ENCODE measurements around the gene ACAN.

Gene ACAN

DNA sequence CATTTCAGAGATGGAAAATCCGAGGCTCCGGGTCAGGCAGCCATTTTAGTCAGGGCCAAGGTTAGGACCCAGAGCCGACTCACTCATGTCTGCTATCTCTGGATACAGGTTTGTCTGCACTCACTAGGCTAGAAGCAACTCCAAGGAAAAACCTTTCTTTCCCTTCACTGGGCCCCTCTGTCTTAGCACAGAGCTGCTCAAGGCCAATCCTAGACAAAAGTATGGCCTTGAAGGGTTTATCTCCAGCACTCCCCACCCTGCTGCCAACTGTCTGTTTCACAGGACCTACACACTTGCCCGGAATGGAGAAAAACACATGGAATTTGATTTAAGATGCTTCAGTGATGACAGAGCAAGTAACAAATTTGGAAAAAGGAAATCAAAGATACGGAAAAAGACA lies 25.6 kb downstream of the ACAN start:
- no peaks in the 10 kb centered on the region for H3K79me2 ChIP-seq (ENCODE audit: control insufficient read depth, insufficient read depth, low read length, unreplicated experiment)
- H3K4me3 ChIP-seq (ENCODE audit: low read depth, low read length), result no peak overlapping the region
- H3K36me3 ChIP-seq (ENCODE audit: insufficient read depth, low read length), result no peaks in the 10 kb centered on the region
- no peak overlapping the region for H2AFZ ChIP-seq (ENCODE audit: low read length, unreplicated experiment)
- H3K27me3 ChIP-seq (ENCODE audit: insufficient read depth, low read length), result peaks cover 11% of the 10 kb centered on the region; the same call in 1 of the 2 replicates
- no peak overlapping the region for H3K27ac ChIP-seq (ENCODE audit: low read depth, low read length)
- H3K4me1 ChIP-seq (ENCODE audit: control insufficient read depth, insufficient read depth, low read length, unreplicated experiment), result no peaks in the 10 kb centered on the region

DNA sequence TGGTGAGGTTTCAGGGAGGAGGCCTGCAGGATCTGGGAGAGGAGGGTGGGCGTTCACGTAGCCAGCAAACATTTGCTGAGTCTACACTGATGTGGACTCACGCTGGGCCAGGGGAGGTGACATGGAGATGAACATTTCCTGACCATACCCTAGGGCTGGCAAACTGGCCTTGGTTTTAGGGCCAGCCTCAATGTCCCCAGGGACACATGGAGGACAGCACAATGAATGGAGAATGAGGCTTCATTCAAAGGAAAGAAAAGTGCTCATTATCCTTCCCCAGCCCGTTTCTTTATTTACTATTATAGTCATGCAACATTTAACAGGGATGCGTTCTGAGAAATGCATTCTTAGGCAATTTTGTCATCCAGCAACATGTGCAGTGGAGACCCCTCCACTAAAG lies 26.8 kb downstream of the ACAN start:
- Histone ChIP-seq H2AFZ (ENCODE audit: low read length, unreplicated experiment) (no peak overlapping the region), H3K79me2 (ENCODE audit: control insufficient read depth, insufficient read depth, low read length, unreplicated experiment) (no peaks in the 10 kb centered on the region), H3K27me3 (ENCODE audit: insufficient read depth, low read length) (peaks cover 10% of the 10 kb centered on the region; the same call in 1 of the 2 replicates), H3K27ac (ENCODE audit: low read depth, low read length) (no peak overlapping the region), H3K4me1 (ENCODE audit: control insufficient read depth, insufficient read depth, low read length, unreplicated experiment) (no peaks in the 10 kb centered on the region), H3K36me3 (ENCODE audit: insufficient read depth, low read length) (no peaks in the 10 kb centered on the region), H3K4me3 (ENCODE audit: low read depth, low read length) (no peak overlapping the region)

DNA sequence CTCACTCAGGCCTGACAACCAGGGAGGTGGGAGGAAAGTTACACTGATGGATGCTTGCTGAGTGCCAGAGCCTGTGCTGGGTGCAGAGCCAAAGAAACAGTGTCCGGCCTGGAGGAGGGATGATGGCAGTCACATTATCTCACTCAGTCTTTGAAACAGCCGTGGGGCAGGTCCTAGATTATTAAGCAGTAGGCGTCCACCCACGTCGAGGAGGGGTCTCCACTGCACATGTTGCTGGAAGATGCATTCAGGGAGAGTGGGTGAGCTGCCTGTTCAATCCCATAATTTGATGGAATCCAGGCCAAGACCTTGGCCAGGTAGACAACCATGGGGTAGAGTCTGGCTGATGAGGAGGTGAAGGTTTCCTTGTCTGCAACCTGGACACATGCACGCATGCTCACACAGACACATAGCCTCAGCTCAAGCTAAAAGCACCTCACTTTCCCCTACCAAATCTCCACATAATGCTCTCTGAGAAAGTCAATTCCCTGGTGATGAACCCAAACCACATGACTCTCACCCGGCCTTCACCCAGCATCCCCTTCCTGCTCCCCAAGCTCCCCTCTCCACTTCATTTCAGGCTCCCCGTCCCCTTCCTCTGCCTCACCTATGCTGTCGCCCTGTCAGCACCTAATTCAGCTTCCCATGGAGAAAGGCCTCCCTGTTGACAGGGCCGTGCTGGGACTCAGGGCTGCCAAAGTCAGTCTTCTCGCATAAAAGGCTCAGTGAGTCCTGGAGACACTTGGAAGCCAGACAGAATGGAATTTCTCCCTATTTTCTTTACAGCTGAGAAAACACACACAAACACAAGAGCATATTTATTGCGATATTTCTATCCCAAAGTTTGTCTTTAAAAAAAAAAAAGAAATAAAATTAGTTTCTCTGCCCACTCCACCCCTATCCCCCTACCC lies 29.8 kb downstream of the ACAN start:
- no peaks in the 10 kb centered on the region for H3K36me3 ChIP-seq (ENCODE audit: insufficient read depth, low read length)
- peak overlapping the region; percentile 23; the same call in 1 of the 2 replicates for H3K27ac ChIP-seq (ENCODE audit: low read depth, low read length)
- no peak overlapping the region for H3K4me3 ChIP-seq (ENCODE audit: low read depth, low read length)
- peaks cover 4% of the 10 kb centered on the region for H3K4me1 ChIP-seq (ENCODE audit: control insufficient read depth, insufficient read depth, low read length, unreplicated experiment)
- no peaks in the 10 kb centered on the region for H3K27me3 ChIP-seq (ENCODE audit: insufficient read depth, low read length)
- no peaks in the 10 kb centered on the region for H3K79me2 ChIP-seq (ENCODE audit: control insufficient read depth, insufficient read depth, low read length, unreplicated experiment)
- no peak overlapping the region for H2AFZ ChIP-seq (ENCODE audit: low read length, unreplicated experiment)

DNA sequence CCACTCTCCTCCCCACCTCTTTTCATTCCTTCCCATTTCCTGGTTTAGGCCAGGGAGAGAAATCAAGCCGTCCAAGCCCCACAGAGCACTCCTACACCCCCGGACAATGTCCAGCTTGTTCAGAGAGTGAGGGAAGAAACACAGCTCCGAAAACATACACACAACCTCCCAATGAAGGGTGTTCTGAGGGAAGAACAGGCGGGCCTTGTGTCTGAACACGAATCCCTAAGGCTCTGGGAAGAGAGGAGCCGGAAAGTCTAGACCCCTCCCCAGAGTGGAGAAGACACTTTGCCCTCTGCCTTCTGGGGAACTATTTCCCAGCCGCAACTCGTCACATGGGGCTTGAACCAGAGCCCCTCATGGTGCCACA lies 30.5 kb downstream of the ACAN start:
- Histone ChIP-seq H3K4me1 (ENCODE audit: control insufficient read depth, insufficient read depth, low read length, unreplicated experiment) (peaks cover 4% of the 10 kb centered on the region), H3K4me3 (ENCODE audit: low read depth, low read length) (no peak overlapping the region), H3K36me3 (ENCODE audit: insufficient read depth, low read length) (no peaks in the 10 kb centered on the region), H3K79me2 (ENCODE audit: control insufficient read depth, insufficient read depth, low read length, unreplicated experiment) (no peaks in the 10 kb centered on the region), H3K27ac (ENCODE audit: low read depth, low read length) (peak overlapping the region; percentile 23; the same call in 1 of the 2 replicates), H2AFZ (ENCODE audit: low read length, unreplicated experiment) (no peak overlapping the region), H3K27me3 (ENCODE audit: insufficient read depth, low read length) (no peaks in the 10 kb centered on the region)

DNA sequence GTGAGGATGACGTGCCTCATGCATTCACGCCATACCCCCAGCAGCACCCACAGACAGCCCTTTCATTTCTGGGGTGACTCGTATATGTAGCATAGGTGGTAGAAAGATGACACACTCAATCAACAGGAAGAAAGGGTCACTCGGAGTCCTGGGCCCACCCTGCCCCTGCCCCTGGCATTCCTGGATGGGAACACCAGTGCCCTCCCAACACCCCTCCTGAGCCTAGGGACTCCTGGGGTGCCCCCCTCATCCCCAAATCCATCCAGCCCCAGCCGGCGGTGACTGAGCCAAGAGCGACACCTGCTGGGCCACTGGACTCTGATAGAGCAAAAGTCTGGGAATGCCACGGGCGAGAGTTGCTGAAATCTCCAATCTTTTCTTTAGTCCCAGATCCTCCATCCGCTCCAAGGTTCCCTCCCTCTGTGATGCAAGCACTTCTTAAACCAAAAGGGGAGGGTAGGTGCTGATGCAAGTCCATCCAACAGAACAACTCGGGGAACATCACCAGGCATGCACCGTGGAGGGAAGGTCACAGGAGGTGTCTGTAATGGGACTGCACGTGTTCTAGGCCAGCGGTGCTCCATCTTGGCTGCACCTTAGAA lies 31.1 kb downstream of the ACAN start:
- H3K4me3 ChIP-seq (ENCODE audit: low read depth, low read length), result no peak overlapping the region
- H3K36me3 ChIP-seq (ENCODE audit: insufficient read depth, low read length), result no peaks in the 10 kb centered on the region
- H2AFZ ChIP-seq (ENCODE audit: low read length, unreplicated experiment), result no peak overlapping the region
- peaks cover 4% of the 10 kb centered on the region for H3K4me1 ChIP-seq (ENCODE audit: control insufficient read depth, insufficient read depth, low read length, unreplicated experiment)
- H3K27me3 ChIP-seq (ENCODE audit: insufficient read depth, low read length), result no peaks in the 10 kb centered on the region
- no peak overlapping the region for H3K27ac ChIP-seq (ENCODE audit: low read depth, low read length)
- no peaks in the 10 kb centered on the region for H3K79me2 ChIP-seq (ENCODE audit: control insufficient read depth, insufficient read depth, low read length, unreplicated experiment)

DNA sequence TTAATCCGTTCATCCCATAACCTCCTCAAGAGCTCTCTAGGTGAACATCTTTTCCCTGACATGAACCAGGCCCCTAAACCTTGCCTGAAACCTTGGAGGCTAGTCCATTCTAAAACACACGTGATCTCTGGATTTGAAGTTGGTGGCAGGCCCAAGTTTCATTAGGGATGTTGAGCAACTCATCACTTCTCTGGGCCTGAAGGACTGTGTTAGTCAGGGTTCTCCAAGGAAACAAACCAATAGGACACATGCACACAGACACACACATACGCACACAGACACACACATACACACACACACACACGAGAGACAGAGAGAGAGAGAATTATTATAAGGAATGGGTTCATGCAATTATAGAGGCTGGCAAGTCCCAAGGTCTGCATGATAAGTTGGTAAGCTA lies 31.9 kb downstream of the ACAN start:
- no peaks in the 10 kb centered on the region for H3K27me3 ChIP-seq (ENCODE audit: insufficient read depth, low read length)

DNA sequence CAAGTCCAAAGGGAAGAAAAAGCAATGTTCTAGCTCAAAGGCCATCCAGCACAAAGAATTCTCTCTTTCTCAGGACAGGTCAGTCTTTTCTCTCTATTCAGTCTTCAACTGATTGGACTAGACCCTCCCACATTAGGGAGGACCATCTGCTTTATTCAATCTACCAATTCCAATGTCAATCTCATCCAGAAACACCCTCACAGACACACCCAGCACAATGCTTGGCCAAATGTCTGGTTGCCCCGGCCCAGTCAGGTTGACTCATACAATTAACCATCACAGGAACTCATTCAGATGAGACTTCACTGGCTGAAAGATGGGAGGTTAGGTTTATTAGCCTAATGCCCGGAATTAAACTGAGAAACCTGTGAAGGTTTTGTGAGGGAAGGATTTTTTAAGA lies 32.4 kb downstream of the ACAN start:
- Histone ChIP-seq H3K79me2 (ENCODE audit: control insufficient read depth, insufficient read depth, low read length, unreplicated experiment) (no peaks in the 10 kb centered on the region), H3K4me1 (ENCODE audit: control insufficient read depth, insufficient read depth, low read length, unreplicated experiment) (peaks cover 4% of the 10 kb centered on the region), H3K4me3 (ENCODE audit: low read depth, low read length) (no peak overlapping the region), H2AFZ (ENCODE audit: low read length, unreplicated experiment) (no peak overlapping the region), H3K27me3 (ENCODE audit: insufficient read depth, low read length) (no peaks in the 10 kb centered on the region), H3K36me3 (ENCODE audit: insufficient read depth, low read length) (no peaks in the 10 kb centered on the region), H3K27ac (ENCODE audit: low read depth, low read length) (no peak overlapping the region)

More for the DNA sequence above, 31.9 kb downstream of the ACAN start:
- Histone ChIP-seq H3K36me3 (ENCODE audit: insufficient read depth, low read length) (no peaks in the 10 kb centered on the region), H3K27ac (ENCODE audit: low read depth, low read length) (no peak overlapping the region), H3K79me2 (ENCODE audit: control insufficient read depth, insufficient read depth, low read length, unreplicated experiment) (no peaks in the 10 kb centered on the region), H3K4me1 (ENCODE audit: control insufficient read depth, insufficient read depth, low read length, unreplicated experiment) (peaks cover 4% of the 10 kb centered on the region), H2AFZ (ENCODE audit: low read length, unreplicated experiment) (no peak overlapping the region), H3K4me3 (ENCODE audit: low read depth, low read length) (no peak overlapping the region)

DNA sequence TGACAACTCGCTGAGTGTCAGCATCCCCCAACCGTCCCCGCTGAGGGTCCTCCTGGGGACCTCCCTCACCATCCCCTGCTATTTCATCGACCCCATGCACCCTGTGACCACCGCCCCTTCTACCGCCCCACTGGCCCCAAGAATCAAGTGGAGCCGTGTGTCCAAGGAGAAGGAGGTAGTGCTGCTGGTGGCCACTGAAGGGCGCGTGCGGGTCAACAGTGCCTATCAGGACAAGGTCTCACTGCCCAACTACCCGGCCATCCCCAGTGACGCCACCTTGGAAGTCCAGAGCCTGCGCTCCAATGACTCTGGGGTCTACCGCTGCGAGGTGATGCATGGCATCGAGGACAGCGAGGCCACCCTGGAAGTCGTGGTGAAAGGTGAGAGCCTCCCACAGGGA lies 35.4 kb downstream of the ACAN start:
- no peaks in the 10 kb centered on the region for H3K79me2 ChIP-seq (ENCODE audit: control insufficient read depth, insufficient read depth, low read length, unreplicated experiment)
- no peak overlapping the region for H3K27ac ChIP-seq (ENCODE audit: low read depth, low read length)
- no peak overlapping the region for H3K4me3 ChIP-seq (ENCODE audit: low read depth, low read length)
- H3K27me3 ChIP-seq (ENCODE audit: insufficient read depth, low read length), result 0 out of 2 replicates have a peak, but pooled peaks cover 3% of the 10 kb centered on the region
- peaks cover 4% of the 10 kb centered on the region for H3K4me1 ChIP-seq (ENCODE audit: control insufficient read depth, insufficient read depth, low read length, unreplicated experiment)
- H2AFZ ChIP-seq (ENCODE audit: low read length, unreplicated experiment), result no peak overlapping the region
- H3K36me3 ChIP-seq (ENCODE audit: insufficient read depth, low read length), result no peaks in the 10 kb centered on the region

DNA sequence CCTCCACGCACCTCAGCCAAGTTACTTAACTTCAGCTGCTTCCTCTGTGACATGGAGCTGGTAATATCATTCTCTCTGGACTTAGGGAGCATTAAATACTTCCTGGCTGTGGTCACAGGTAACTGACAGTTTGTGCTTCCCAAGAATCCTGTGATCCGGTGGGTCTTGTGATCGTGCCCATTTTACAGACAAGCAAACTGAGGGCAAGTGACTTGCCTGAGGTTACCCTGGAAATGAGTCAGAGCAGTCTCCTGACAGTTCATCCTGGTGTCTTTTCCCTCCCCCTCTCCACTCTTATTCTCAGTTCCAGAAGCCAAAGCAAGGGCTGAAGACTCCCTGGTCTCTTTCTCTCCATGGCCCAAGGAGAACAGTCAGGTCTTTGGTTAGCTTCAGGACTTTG lies 35.9 kb downstream of the ACAN start:
- Histone ChIP-seq H3K4me1 (ENCODE audit: control insufficient read depth, insufficient read depth, low read length, unreplicated experiment) (peaks cover 4% of the 10 kb centered on the region), H3K4me3 (ENCODE audit: low read depth, low read length) (no peak overlapping the region), H3K27me3 (ENCODE audit: insufficient read depth, low read length) (0 out of 2 replicates have a peak, but pooled peaks cover 3% of the 10 kb centered on the region), H3K27ac (ENCODE audit: low read depth, low read length) (no peak overlapping the region), H2AFZ (ENCODE audit: low read length, unreplicated experiment) (no peak overlapping the region), H3K36me3 (ENCODE audit: insufficient read depth, low read length) (no peaks in the 10 kb centered on the region), H3K79me2 (ENCODE audit: control insufficient read depth, insufficient read depth, low read length, unreplicated experiment) (no peaks in the 10 kb centered on the region)

DNA sequence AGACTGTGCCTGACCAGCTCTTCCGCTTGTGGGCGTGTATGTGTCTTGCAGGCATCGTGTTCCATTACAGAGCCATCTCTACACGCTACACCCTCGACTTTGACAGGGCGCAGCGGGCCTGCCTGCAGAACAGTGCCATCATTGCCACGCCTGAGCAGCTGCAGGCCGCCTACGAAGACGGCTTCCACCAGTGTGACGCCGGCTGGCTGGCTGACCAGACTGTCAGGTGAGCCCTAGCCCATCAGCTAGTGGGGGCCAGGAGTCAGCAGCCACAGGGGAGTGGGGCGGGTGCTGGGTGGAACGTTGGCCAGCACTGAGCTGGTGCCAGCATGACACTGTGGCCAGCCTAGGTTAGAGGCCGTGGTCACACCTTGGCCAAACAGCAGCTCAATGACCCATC lies 36.7 kb downstream of the ACAN start:
- H3K27me3 ChIP-seq (ENCODE audit: insufficient read depth, low read length), result 0 out of 2 replicates have a peak, but pooled peaks cover 3% of the 10 kb centered on the region
- no peak overlapping the region for H3K4me3 ChIP-seq (ENCODE audit: low read depth, low read length)
- H3K36me3 ChIP-seq (ENCODE audit: insufficient read depth, low read length), result no peaks in the 10 kb centered on the region
- no peaks in the 10 kb centered on the region for H3K79me2 ChIP-seq (ENCODE audit: control insufficient read depth, insufficient read depth, low read length, unreplicated experiment)
- H3K27ac ChIP-seq (ENCODE audit: low read depth, low read length), result no peak overlapping the region
- H2AFZ ChIP-seq (ENCODE audit: low read length, unreplicated experiment), result no peak overlapping the region
- peaks cover 4% of the 10 kb centered on the region for H3K4me1 ChIP-seq (ENCODE audit: control insufficient read depth, insufficient read depth, low read length, unreplicated experiment)

DNA sequence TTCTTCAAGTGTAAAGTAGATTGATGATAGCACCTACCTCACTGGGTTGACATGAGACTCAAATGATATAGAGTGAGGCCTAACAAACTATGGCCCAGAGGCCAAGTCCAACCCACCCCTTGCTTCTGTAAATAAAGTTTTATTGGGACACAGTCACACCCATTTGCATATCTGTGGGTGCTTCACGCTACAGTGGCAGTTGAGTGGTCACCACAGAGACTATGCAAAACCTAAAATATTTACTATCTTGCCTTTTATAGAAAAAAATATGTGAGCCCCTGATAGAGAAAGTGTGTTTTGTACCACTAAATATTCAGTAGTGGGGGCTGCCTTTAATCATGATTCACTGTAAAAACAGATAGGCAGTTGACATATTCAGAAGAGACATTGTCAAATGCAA lies 38.0 kb downstream of the ACAN start:
- Histone ChIP-seq H3K36me3 (ENCODE audit: insufficient read depth, low read length) (no peaks in the 10 kb centered on the region), H3K27me3 (ENCODE audit: insufficient read depth, low read length) (0 out of 2 replicates have a peak, but pooled peaks cover 3% of the 10 kb centered on the region), H3K27ac (ENCODE audit: low read depth, low read length) (no peak overlapping the region), H3K79me2 (ENCODE audit: control insufficient read depth, insufficient read depth, low read length, unreplicated experiment) (no peaks in the 10 kb centered on the region), H2AFZ (ENCODE audit: low read length, unreplicated experiment) (no peak overlapping the region), H3K4me1 (ENCODE audit: control insufficient read depth, insufficient read depth, low read length, unreplicated experiment) (no peaks in the 10 kb centered on the region), H3K4me3 (ENCODE audit: low read depth, low read length) (no peak overlapping the region)

Measured in ACC112 (cell line).